GM12872 (cell line): ENCODE data around the gene DENND2A.
A peak's percentile ranks its signal among the peaks of the same experiment; 100 is the strongest.

ENCODE experiments used
- TF ChIP-seq, protein P1 (sequence below): IDR thresholded peaks from 3 replicates; pipeline ENCODE4 v1.5.1; 2011; ENCODE audit warnings: low read depth, mild to moderate bottlenecking, low read length, moderate library complexity; ENCODE audit not compliant: insufficient read depth

Gene DENND2A

DNA sequence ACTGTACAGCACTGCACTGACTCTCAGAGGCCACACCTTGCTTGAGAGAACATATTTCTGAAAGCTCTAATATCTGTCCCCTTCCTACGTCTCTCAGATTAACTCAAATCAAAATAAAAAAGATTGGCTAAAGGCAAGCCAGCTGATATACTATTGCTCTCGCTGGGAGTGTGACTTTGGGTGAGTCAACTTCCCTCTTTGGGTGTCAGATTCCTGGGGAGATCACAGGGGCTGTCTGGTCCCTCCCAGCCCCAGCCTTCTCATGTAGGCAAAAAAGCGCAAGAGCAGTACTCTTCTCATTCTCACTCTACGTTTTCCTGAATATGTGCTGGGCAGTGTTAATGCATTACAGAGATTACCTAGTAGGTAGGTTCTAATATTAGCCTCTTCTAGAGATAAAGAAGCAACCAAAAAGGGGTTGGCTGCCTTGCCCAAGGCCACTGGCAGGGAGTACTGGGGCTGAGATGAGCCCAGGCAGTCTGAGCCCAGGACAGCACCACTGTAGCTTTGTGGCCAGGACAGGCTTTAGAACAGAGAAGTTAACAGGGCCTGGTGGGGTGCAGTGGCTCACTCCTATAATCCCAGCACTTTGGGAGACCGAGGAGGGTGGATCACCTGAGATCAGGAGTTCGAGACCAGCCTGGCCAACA is 9.1 kb upstream of the DENND2A start:
- TF ChIP-seq, protein P1, sequence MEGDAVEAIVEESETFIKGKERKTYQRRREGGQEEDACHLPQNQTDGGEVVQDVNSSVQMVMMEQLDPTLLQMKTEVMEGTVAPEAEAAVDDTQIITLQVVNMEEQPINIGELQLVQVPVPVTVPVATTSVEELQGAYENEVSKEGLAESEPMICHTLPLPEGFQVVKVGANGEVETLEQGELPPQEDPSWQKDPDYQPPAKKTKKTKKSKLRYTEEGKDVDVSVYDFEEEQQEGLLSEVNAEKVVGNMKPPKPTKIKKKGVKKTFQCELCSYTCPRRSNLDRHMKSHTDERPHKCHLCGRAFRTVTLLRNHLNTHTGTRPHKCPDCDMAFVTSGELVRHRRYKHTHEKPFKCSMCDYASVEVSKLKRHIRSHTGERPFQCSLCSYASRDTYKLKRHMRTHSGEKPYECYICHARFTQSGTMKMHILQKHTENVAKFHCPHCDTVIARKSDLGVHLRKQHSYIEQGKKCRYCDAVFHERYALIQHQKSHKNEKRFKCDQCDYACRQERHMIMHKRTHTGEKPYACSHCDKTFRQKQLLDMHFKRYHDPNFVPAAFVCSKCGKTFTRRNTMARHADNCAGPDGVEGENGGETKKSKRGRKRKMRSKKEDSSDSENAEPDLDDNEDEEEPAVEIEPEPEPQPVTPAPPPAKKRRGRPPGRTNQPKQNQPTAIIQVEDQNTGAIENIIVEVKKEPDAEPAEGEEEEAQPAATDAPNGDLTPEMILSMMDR, result no peak

DNA sequence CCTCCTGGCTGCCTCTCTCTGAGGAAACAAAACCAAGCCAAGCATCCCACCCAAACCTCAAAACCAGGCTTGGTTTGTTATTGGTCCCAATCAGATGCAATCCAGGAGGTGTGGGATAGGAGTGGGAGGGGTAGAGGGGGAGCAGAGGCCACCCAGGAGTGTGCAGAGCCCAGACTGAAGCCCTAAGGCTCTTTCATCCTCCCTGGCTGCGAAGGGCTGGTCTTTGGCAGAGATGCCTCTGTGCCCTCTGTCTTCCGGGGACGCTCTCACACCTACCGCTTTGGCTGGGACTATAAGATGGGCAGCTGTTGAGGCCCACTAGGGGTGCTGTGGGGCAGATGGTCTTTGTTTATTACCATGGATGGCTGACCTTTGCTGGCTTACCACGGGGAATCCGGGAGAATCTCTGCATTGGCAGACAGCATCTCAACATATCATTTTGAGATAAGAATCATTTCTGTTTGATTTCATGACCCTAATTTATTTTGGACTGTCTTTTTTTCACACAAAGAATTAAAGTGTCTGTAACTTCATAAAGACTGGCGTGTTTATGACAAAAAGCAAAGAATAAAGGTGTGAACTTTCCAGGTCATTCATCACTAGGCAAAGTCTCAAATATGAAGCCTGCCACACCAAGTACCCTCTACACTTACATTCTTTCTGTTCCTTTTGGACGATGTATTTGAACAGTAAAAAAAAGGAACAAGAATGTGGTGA is 6.5 kb upstream of the DENND2A start:
- TF ChIP-seq, protein P1, result peak; percentile 76

DNA sequence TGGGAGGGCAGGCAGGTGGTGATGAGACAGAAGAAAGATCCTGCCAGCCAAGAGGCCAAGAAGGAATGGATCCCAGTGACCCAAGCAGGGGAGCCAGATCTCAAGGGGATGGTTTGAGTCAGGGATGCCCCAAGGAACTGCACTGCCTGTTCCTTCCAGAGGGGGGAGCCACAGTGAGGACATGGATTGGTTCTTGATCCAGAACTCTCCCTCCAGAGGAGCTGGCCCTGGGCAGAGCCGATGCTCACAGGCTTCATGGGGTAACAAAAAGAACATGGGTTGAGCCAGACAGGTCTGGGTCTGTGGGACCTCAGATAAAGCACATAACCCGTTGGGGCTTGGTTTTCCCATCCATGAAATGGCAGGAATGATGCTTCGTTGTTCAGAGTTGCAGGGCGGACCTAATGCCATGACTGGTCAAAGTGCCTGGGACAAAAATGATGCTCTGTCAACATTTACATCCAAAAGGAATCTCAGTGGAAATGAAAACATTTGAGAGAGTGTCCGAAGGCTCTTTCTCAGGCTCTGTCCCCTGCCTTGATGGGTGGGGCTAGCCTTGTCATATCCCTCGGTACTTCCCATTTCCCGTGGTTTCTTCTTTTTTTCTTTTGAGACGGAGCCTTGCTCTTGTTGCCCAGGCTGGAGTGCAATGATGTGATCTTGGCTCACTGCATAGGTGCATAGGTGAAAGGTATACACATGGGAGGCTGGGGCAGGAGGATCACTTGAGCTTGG is 4.7 kb upstream of the DENND2A start:
- TF ChIP-seq, protein P1, result peak; percentile 67

DNA sequence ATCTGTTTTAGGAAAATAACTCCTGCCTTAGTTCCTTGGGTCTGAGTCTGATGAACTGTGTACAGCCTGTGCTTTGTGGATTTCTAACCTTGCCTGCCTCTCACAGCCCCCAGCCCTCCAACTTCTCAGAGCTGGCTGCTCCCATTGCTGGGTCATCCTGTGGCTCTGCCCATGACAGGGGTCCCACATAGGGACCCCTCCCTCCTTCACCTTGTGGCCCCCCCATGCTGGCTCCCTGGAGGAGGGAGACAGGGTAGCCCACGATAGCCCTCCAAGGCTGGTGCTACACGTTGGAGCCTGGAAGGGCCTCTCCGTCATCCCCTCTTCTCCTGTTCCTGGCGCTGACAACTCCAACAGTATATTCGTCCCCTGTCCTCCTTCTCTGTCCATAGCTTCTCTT is 2.8 kb upstream of the DENND2A start:
- TF ChIP-seq, protein P1, result no peak

DNA sequence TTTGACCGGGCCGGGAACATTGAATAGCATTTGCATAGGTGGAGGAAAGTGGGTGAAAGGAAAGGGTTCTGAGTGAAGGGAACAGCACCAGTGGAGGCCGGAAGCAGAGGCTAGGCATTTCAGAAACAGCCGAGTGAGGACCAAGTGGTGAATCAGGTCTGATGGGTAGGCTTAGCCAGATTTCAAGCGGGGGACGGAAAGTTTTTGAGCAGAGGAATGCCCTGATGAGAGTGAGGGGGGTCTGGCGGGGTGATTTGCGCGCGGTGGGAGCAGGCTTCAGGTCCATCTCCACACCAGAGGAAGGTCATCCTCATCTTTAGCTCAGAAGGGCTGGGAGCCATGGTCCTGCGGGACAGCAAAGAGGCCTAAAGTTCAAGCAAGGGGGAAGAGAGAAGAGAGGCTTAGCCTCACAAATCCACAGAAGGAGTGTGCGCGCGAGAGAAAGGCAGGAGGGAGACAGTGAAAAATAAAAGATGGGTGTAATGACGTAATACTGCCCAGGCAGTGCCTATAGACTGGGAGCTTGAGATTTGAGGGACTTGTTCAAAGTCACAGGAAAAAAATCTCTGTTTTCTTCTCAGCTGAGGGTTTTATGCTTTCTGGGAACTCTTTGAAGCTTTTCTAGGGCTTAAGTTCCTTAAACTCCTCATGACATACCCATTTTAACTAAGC is 1.0 kb upstream of the DENND2A start:
- TF ChIP-seq, protein P1, result no peak

DNA sequence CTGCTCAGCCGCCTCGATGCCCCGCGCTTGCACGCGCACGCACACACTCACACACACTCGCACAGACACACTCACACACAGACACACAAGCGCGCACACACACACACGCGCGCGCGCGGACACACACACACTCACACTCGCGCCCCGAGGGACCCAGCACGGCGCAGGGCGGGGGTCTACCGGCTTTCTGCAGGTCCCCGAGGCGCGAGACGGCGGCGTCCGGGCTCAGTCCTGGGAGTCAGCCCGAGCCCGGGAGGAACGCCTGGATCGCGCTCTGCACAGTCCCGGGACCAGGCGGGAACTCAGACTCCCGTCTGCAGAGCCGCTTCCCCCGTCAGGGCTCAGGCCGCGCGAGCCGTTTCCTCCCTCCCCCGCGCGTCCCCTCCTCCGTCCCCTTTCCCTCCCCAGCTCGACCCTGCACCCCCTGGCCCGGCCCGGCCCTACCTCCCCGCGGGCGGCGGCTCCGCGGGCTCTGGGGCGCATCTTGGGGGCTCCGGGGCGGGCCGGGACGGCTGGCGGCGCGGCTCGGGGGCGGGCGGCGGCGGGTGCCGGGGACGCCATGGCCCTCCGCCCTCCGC is 464 bp downstream of the DENND2A start:
- TF ChIP-seq, protein P1, result no peak
